Suprapubic skin (tissue), 4 donors: ENCODE measurements around the gene GPRIN1.

Experiments
- POLR2A ChIP-seq, 2 donors: fragments of 450-650 bp; IDR thresholded peaks; one replicate each; pipeline ENCODE4 v1.6.1; 2017; ENCODE audit warnings: antibody characterized with exemption in 2 of 2, mild to moderate bottlenecking in 2 of 2, moderate library complexity in 2 of 2
- POLR2AphosphoS5 ChIP-seq, 3 donors: sonication (generic); formaldehyde crosslinking; IDR thresholded peaks; one replicate each; pipeline ENCODE4 v1.6.1; 2017; ENCODE audit warnings: antibody characterized with exemption in 3 of 3
- TF ChIP-seq, protein P1 (sequence below), 2 donors: fragments of 200-600 bp in 1 of 2; fragments of 450-650 bp in 1 of 2; sonication (generic) in 1 of 2; IDR thresholded peaks; one replicate each; pipeline ENCODE4 v1.5.1; 2016 to 2019; ENCODE audit warnings: antibody characterized with exemption in 2 of 2, mild to moderate bottlenecking in 1 of 2, moderate library complexity in 1 of 2

DNA sequence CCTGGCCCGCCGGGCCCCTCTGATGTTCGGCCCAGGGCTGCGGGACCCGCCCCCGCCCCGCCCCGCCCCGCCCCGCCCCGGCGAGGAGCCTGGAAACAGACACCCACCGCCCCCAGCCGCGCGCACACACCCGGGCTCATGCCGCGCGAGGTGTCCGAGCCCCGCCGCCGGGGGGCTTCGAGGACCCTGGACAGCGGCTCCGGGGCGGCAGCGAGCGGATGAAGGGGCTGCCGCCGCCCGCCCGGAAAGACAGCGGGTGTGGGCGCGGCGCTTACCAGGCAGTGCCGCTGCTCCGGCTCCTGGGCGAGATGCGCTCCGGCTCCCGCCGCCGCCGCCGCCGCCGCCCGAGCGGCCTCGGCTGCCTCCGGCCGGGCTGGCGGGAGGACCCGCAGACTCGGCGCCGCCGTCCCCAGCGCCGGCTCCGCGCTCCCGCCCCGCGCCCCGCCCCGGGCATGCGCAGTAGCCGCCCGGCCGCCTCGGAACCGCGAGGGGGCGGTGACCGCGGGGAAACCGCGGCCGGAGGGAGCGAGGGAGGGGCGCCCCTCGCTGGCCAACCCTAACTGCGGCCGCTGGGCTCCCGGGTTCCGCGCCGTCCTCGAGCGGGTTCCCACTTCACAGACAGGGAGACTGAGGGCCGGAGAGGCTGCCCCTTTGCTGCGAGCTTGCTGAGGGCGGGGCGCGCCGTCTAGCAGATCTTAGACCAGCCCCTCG is at the start of gene GPRIN1:
- TF ChIP-seq, protein P1, sequence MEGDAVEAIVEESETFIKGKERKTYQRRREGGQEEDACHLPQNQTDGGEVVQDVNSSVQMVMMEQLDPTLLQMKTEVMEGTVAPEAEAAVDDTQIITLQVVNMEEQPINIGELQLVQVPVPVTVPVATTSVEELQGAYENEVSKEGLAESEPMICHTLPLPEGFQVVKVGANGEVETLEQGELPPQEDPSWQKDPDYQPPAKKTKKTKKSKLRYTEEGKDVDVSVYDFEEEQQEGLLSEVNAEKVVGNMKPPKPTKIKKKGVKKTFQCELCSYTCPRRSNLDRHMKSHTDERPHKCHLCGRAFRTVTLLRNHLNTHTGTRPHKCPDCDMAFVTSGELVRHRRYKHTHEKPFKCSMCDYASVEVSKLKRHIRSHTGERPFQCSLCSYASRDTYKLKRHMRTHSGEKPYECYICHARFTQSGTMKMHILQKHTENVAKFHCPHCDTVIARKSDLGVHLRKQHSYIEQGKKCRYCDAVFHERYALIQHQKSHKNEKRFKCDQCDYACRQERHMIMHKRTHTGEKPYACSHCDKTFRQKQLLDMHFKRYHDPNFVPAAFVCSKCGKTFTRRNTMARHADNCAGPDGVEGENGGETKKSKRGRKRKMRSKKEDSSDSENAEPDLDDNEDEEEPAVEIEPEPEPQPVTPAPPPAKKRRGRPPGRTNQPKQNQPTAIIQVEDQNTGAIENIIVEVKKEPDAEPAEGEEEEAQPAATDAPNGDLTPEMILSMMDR (IDR thresholded peaks at IDR 0.05): no peak
- TF ChIP-seq POLR2A (IDR thresholded peaks at IDR 0.05): no peak
- no peak for TF ChIP-seq POLR2AphosphoS5 (IDR thresholded peaks at IDR 0.05)
